Endothelial cell of umbilical vein (primary cell): Measurements from ENCODE around the gene MBTPS1. TPM values are rescaled to one million over a fixed set of nuclear protein-coding genes. Genes with fewer than 3 reads are reported as not detected.

Experiments
- BruUV-seq: library from RNA; stranded (reverse); fragments of 400-500 nt; replicated peaks from 2 replicates; lab custom pipeline; 2021; lab: Mats Ljungman, UMichigan
- CTCF ChIA-PET: fragments of 300-600, 350-600 bp; sonication (Branson Sonifier 250); formaldehyde crosslinking; loops from one replicate; lab custom pipeline; 2021; ENCODE audit warnings: antibody characterized with exemption, inconsistent platforms; lab: Charles Lee
- POLR2A ChIA-PET: fragments of 300-600, 350-600 bp; sonication (Branson Sonifier 250); formaldehyde crosslinking; loops from one replicate; lab custom pipeline; 2021; ENCODE audit warnings: antibody characterized with exemption, inconsistent platforms; lab: Charles Lee
- DNase-seq: peaks from one replicate; pipeline ENCODE4 v3.0.0-alpha.2; 2011; ENCODE audit warnings: low read depth, low spot score
- FAIRE-seq: peaks from 2 replicates; lab custom pipeline; 2011; peaks lifted over from hg19 to GRCh38; lab: Jason Lieb, UNC
- H2AFZ ChIP-seq: 2 replicates; pipeline ENCODE4 v1.6.0; 2012; ENCODE audit warnings: low read depth, low read length, control low read depth, inconsistent platforms
- H3K27ac ChIP-seq: 2 replicates; pipeline ENCODE4 v1.5.1; 2011; ENCODE audit warnings: low read depth, mild to moderate bottlenecking, control low read depth, low read length, moderate library complexity; ENCODE audit not compliant: insufficient read depth
- H3K27me3 ChIP-seq, 2 experiments: 2 replicates each; pipeline versions ENCODE4 v1.6.0 to v1.6.1; 2011; ENCODE audit warnings: low read length in 2 of 2, mixed read lengths in 1 of 2; ENCODE audit not compliant: control insufficient read depth in 2 of 2, insufficient read depth in 2 of 2
- H3K36me3 ChIP-seq, 2 experiments: 2 replicates in 1 of 2; 3 replicates in 1 of 2; pipeline ENCODE4 v1.5.1; 2011; ENCODE audit warnings: low read length in 2 of 2, mild to moderate bottlenecking in 1 of 2, moderate library complexity in 1 of 2; ENCODE audit not compliant: control insufficient read depth in 2 of 2, insufficient read depth in 2 of 2; ENCODE audit errors: extremely low read depth in 1 of 2
- H3K4me1 ChIP-seq: 3 replicates; pipeline ENCODE4 v1.5.1; 2011; ENCODE audit warnings: mild to moderate bottlenecking, low read length; ENCODE audit not compliant: control insufficient read depth, insufficient read depth; ENCODE audit errors: extremely low read depth
- H3K4me2 ChIP-seq: 2 replicates; pipeline ENCODE4 v1.6.1; 2011; ENCODE audit warnings: low read length, control low read depth, mixed read lengths; ENCODE audit not compliant: insufficient read depth
- H3K4me3 ChIP-seq, 3 experiments: fragments of 200-600 bp in 1 of 3; sonication (generic), shearing (Covaris generic) in 1 of 3; replicated peaks in 1 of 3; 2 replicates each; pipeline ENCODE4 v1.5.1; 2011 to 2016; ENCODE audit warnings: control low read depth in 3 of 3, low read length in 3 of 3, mild to moderate bottlenecking in 2 of 3, inconsistent platforms in 1 of 3, low read depth in 1 of 3, moderate library complexity in 1 of 3; ENCODE audit not compliant: insufficient read depth in 1 of 3
- H3K79me2 ChIP-seq: 2 replicates; pipeline ENCODE4 v1.6.0; 2012; ENCODE audit warnings: low read length, inconsistent platforms; ENCODE audit not compliant: control insufficient read depth, insufficient read depth
- H3K9ac ChIP-seq: replicated peaks from 2 replicates; pipeline ENCODE3; 2011; ENCODE audit warnings: low read length, control low read depth; ENCODE audit not compliant: insufficient read depth; ENCODE audit errors: extremely low read depth
- H3K9me1 ChIP-seq: replicated peaks from 3 replicates; pipeline ENCODE4 v1.6.0; 2011; ENCODE audit warnings: mild to moderate bottlenecking, low read length; ENCODE audit not compliant: control insufficient read depth, insufficient read depth; ENCODE audit errors: extremely low read depth
- H3K9me3 ChIP-seq: replicated peaks from 2 replicates; pipeline ENCODE4 v1.5.1; 2012; ENCODE audit warnings: low read length, inconsistent platforms; ENCODE audit not compliant: control insufficient read depth, insufficient read depth
- H4K20me1 ChIP-seq: replicated peaks from 2 replicates; pipeline ENCODE3; 2011; ENCODE audit warnings: mild to moderate bottlenecking, low read length; ENCODE audit not compliant: control insufficient read depth, insufficient read depth; ENCODE audit errors: extremely low read depth
- EZH2 ChIP-seq: IDR thresholded peaks from 2 replicates; pipeline ENCODE4 v1.6.1; 2012; ENCODE audit warnings: borderline replicate concordance, low read depth, mild to moderate bottlenecking, moderate library complexity, low read length, inconsistent platforms; ENCODE audit not compliant: severe bottlenecking
- FOS ChIP-seq: IDR thresholded peaks from 2 replicates; pipeline ENCODE4 v1.6.1; 2011; ENCODE audit warnings: mild to moderate bottlenecking, low read length, moderate library complexity, borderline replicate concordance; ENCODE audit not compliant: insufficient read depth
- GATA2 ChIP-seq: IDR thresholded peaks from 2 replicates; pipeline ENCODE4 v1.7.0; 2011; ENCODE audit warnings: low read depth, mild to moderate bottlenecking, moderate library complexity, mixed read lengths, low read length; ENCODE audit not compliant: insufficient read length, insufficient read depth
- JUN ChIP-seq: IDR thresholded peaks from 2 replicates; pipeline ENCODE4 v1.6.1; 2011; ENCODE audit warnings: borderline replicate concordance, low read depth; ENCODE audit not compliant: insufficient read length, insufficient read depth
- MYC ChIP-seq: IDR thresholded peaks from one replicate; pipeline ENCODE4 v1.6.1; 2011; ENCODE audit warnings: mild to moderate bottlenecking, low read depth, low read length
- POLR2A ChIP-seq: IDR thresholded peaks from 2 replicates; pipeline ENCODE4 v1.6.1; 2012; ENCODE audit warnings: low read depth, mild to moderate bottlenecking, control low read depth, low read length
- POLR2AphosphoS5 ChIP-seq: IDR thresholded peaks from 2 replicates; pipeline ENCODE4 v1.6.1; 2012; ENCODE audit warnings: low read depth, mild to moderate bottlenecking, control low read depth, low read length, moderate library complexity; ENCODE audit not compliant: insufficient read depth
- dilution Hi-C: fragments of 300-500 bp; cut with MboI; formaldehyde crosslinking; loops from one replicate; pipeline ENCODE4 v1.15.0; 2019; ENCODE audit warnings: low sequenced_read_pairs; ENCODE audit not compliant: extremely low pct_ligation_motif_present
- intact Hi-C: fragments of 100-400 bp; cut with micrococcal nuclease; formaldehyde crosslinking; loops from one replicate; pipeline ENCODE4 v1.10.0; 2022
- polyA plus RNA-seq, 4 experiments: library from polyadenylated mRNA; depleted of rRNA in 3 of 4; stranded (reverse) in 3 of 4; unstranded in 1 of 4; fragments of >200 nt; gene quantifications; 2 replicates each; pipeline versions ENCODE4 v1.2.1 to v1.2.3, GENCODE V29; 2011 to 2012; ENCODE audit warnings: missing spikeins in 1 of 4
- total RNA-seq: library from RNA; stranded (reverse); gene quantifications from 2 replicates; pipeline ENCODE4 v1.2.3, GENCODE V29; 2021
- TF ChIP-seq, protein P1 (sequence below), 2 donors: IDR thresholded peaks; 1 replicate in 1 of 2; 2 replicates in 1 of 2; pipeline ENCODE4 v1.5.1; 2011; ENCODE audit warnings: low read length in 2 of 2, mild to moderate bottlenecking in 2 of 2, moderate library complexity in 2 of 2, control low read depth in 1 of 2, inconsistent platforms in 1 of 2, low read depth in 1 of 2; ENCODE audit not compliant: insufficient read depth in 1 of 2; ENCODE audit errors: extremely low read depth in 1 of 2
- TF ChIP-seq, protein P2 (sequence below): IDR thresholded peaks from 2 replicates; pipeline ENCODE4 v1.6.1; 2011; ENCODE audit not compliant: insufficient read depth, insufficient read length

The MBTPS1 gene
- total and polyA plus RNA-seq, 2 donors (not counting 3 experiments of a cell fraction or from before 2014, with no cell fraction given), result 82.3 to 99.6 TPM

DNA sequence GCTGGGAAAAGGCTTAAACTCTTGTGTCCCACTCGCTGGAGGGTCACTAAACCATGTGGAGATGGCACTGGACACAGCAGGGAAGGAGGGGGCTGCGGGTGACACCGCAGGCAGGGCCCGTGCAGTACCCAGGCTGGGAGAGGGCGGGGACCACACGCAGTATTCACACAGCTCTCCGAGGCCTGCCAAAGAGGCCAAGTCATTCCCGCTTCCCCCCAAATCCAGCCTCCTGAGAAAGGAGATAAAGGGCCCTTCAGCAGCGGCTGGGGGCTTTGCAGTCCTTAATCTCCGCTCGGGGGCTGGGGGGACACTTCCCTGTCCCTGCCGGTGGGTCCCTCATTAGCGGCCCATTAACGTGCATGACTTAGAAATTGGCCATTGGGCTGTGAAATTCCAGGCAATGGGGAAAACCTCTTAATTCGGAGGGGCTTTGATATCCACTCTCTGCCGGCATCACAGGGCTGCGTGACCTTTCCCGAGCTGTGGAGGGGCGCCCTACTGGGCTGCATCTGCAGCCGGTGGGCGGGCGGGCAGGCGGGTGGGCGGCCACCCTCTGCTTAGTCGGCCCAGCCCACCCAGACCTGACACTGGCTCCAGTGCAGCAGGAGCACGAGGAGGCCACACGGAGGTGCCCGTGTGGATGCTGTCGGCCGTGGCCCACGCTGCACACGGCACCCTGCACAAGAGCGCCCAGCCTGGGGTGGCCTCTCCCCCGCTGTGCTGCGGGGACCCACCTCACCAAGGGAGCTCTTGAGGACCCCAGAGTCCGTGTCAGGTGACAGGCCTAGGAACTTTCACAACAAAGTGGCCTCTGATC, 71.5 kb downstream of the MBTPS1 start:
- Histone ChIP-seq H3K4me3 (no peak overlapping the region), H3K9ac (no peak overlapping the region), H3K79me2 (no peaks in the 10 kb centered on the region), H3K27ac (no peak overlapping the region), H3K27me3 (peaks cover 0 to 4% of the 10 kb centered on the region in 2 experiments), H3K4me1 (no peaks in the 10 kb centered on the region), H2AFZ (no peak overlapping the region), H4K20me1 (no peaks in the 10 kb centered on the region), H3K4me2 (no peak overlapping the region), H3K9me1 (no peaks in the 10 kb centered on the region), H3K36me3 (peaks cover 0 to 6% of the 10 kb centered on the region in 2 experiments), H3K9me3 (no peaks in the 10 kb centered on the region)
- intact Hi-C loops, result no loop called here
- CTCF ChIA-PET, result interaction anchor here (1.1 to 2.0 kb wide), 3 partner anchors 21 to 88 kb away, joined by 4 to 8 read pairs (median 5); no protein-coding TSS in a partner anchor
- dilution Hi-C loops, result no loop called here
- TF ChIP-seq JUN (no peak), FOS (no peak), POLR2A (no peak), GATA2 (no peak), POLR2AphosphoS5 (no peak), EZH2 (no peak), MYC (no peak)
- TF ChIP-seq, protein P1, sequence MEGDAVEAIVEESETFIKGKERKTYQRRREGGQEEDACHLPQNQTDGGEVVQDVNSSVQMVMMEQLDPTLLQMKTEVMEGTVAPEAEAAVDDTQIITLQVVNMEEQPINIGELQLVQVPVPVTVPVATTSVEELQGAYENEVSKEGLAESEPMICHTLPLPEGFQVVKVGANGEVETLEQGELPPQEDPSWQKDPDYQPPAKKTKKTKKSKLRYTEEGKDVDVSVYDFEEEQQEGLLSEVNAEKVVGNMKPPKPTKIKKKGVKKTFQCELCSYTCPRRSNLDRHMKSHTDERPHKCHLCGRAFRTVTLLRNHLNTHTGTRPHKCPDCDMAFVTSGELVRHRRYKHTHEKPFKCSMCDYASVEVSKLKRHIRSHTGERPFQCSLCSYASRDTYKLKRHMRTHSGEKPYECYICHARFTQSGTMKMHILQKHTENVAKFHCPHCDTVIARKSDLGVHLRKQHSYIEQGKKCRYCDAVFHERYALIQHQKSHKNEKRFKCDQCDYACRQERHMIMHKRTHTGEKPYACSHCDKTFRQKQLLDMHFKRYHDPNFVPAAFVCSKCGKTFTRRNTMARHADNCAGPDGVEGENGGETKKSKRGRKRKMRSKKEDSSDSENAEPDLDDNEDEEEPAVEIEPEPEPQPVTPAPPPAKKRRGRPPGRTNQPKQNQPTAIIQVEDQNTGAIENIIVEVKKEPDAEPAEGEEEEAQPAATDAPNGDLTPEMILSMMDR (IDR thresholded peaks at IDR 0.05; ENCODE audit: extremely low read depth in 1 of 2, insufficient read depth in 1 of 2, low read depth in 1 of 2, low read length in 2 of 2), result no peak
- TF ChIP-seq, protein P2, sequence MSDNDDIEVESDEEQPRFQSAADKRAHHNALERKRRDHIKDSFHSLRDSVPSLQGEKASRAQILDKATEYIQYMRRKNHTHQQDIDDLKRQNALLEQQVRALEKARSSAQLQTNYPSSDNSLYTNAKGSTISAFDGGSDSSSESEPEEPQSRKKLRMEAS, result no peak
- DNase-seq (no peak), FAIRE-seq (no peak)
- POLR2A ChIA-PET, result interaction anchor here (0.7 kb wide), 1 partner anchor 85 kb away, joined by 3 read pairs; no protein-coding TSS in a partner anchor
- no TSS peak for BruUV-seq
